Measurements from ENCODE around the gene FLVCR1.

GRCh38 chr1:212946872-212947271 lies 88.8 kb downstream of the FLVCR1 start:
- TF ChIP-seq CTCF (IDR thresholded peaks at IDR 0.05): no peak
- TF ChIP-seq POLR2A (IDR thresholded peaks at IDR 0.05): no peak
